GDM1 (cell line): ENCODE results near the gene CCM2.

ENCODE experiments used
- DNase-seq: peaks from one replicate; lab custom pipeline; 2025; lab: John Stamatoyannopoulos, UW

Gene CCM2

GRCh38 chr7:45082031-45082830 is 82.2 kb downstream of the CCM2 start:
- no peak for DNase-seq

- no peak for DNase-seq
These were observed 82.9 kb downstream of the CCM2 start for GRCh38 chr7:45082831-45083331.

GRCh38 chr7:45084336-45084735 is 84.3 kb downstream of the CCM2 start:
- DNase-seq, result no peak

- DNase-seq, result no peak
These were observed 85.1 kb downstream of the CCM2 start for GRCh38 chr7:45084901-45085618.

DNA sequence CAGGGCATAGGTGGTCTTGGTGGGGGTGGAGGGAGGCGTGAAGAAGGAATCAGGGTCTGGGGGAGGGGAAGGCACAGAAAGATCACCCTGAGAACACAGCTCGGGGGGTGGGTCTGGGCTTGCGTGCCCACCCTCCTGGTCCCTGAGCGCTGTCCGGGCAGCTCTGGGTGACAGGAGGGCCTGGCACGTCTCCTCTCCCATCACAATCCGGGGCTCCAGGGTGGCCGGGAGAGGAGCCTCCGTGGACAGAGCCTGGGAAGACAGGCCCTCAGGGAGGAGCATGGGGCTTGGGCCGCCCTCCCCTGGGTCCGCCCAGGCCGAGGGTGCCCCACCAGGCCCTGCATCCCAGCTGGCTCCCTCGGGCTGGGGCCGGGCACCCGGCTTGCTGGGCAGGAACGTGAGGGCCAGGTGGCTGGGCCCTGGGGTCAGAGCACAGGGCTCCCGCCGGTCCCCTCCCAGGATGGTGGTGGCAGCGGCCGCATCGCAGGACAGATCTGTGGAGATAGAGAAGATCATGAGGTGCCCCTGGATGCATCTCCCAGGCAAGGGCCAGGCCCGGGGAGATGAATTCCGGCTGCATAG is 85.7 kb downstream of the CCM2 start:
- no peak for DNase-seq

GRCh38 chr7:45086331-45087065 is 86.5 kb downstream of the CCM2 start:
- no peak for DNase-seq

DNA sequence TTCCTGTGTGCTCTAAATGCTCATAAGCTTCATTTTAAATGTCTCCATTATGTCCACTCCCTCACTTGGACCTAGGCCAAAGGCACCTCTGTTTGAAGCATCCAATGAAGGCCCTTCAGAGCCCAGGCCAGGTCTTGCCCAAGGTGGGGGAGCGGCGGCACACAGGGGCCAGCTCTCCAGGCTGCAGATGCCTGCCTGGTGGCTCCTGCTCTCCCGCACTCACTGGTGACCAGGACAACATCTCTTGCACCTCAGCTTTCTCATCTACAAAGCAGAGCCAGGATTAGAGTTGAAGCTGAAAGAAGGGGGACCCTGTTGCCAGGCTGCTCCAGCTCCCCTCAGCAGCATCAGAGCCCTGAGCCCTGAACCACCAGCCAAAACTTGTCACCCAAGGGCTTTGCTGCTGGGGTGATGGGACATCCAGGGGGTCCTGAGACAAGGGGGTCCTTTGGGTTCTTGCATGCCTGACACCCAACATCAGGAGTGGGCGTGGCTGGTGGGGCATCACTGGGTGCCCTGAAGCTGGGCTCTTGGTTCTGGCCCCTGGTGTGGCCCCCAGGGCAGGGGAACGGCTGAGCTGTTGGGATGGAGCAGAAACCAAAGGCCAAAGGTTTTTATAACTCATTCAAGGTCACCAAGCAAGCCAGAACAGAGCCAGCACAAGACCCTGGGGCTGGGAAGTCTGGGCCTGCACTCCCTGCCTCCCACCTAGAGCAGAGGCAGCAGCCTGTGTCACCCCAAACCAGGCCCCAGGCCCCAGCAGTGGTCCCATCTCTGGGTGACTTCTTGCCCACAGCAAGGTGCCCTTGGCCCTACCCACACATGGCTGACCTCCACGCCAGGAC is 87.5 kb downstream of the CCM2 start:
- DNase-seq, result no peak

- DNase-seq, result no peak
These were observed 88.2 kb downstream of the CCM2 start for GRCh38 chr7:45088146-45088701.

- DNase-seq, result no peak
These were observed 88.9 kb downstream of the CCM2 start, which contains the start of gene NACAD for GRCh38 chr7:45088821-45089340. Gene NACAD (minus strand): TSS chr7:45088969. CDS start chr7:45088894, 75 bp downstream.

DNA sequence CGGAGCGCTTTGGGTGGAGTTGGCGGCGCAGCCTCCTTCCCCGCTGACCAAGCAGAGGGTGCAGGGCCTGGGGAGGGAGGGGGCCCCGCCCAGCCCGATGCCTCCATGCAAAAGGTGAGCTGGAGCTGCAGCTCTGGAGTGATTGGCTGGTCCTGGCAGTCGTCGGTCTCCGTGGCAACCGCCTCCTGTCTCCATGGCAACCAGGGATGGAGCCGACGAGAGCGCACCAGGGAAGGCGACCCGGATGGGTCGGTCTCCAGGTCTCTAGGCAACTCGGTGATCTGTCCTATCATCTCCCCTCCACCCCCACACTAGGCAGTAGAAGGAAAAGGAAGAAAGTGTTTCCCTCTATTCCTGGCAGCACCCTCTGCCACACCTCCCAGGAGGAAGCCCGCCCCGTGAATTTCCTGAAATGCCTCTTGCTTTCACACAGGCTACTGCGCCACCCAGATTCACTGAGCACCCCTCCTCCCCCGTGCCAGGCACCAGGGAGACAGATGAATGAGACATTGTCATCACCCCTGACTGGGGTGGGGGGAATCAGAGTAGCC is 89.4 kb downstream of the CCM2 start:
- DNase-seq, result no peak

- DNase-seq, result no peak
These were observed 92.3 kb downstream of the CCM2 start for GRCh38 chr7:45092100-45092930.

- no peak for DNase-seq
These were observed 92.9 kb downstream of the CCM2 start for GRCh38 chr7:45092931-45093235.

- no peak for DNase-seq
These were observed 99.2 kb downstream of the CCM2 start for GRCh38 chr7:45098983-45099839.

- no peak for DNase-seq
These were observed 100.1 kb downstream of the CCM2 start for GRCh38 chr7:45099891-45100760.

DNA sequence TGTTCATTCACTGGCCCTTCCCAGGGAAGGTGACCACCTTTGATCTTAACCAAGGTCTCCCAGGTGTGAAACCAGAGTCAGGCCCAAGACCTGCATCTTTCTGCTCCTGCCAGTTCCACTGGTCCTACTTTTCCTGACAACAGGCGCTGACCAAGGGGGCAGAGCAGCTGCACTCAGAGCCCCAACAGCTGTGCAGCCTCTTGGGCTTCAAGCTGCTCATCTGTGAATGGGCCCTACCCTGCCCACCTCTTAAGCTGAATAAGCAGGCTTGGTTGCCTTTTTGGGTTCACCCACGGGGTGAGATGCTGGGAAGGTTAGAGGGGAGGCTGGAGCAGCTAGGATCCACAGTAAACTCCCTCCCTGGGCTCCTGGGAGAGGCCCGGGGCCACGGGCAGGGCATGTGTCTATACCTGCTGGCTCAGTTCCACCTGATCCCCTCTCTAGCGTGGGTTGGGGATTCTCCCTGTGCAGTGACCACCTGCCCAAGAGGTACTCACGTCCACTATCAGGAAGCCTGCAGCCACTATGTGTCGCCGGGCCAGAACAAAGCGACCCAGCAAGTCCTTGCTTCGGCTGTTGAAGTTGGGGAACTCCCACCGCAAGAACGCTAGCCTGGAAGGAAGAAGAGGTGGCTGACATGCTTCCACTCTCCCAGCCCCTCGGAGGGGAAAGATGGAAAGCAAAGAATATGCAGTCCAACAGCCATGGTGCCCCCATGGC is 100.9 kb downstream of the CCM2 start:
- no peak for DNase-seq

DNA sequence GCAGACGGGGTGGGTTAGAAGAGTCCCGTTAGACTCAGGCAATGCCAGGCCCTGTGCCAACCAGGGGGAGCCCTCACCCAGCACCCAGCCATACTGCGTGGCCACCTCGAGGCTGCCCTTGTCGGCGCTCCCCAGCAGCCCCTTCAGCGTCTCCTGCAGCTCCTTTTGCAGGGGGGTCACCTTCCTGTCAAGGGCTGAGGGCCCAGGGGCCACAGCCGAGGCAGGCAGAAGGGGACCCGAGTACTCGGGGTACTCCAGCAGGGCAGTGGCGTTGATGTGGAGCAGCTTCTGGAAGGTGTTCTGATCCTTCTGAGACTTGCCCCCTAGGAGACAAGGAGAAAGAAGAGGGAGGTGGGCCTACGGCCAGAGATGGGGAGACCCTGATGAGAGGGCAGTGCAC is 101.7 kb downstream of the CCM2 start:
- DNase-seq, result no peak
